ENCODE results near the gene ACVR1.
A peak's percentile ranks its signal among the peaks of the same experiment; 100 is the strongest.

Gene ACVR1

GRCh38 chr2:157800838-157801495, 75.2 kb downstream of the ACVR1 start:
- no peak for DNase-seq (ENCODE audit: low read depth in 2 of 2)
- no peak overlapping the region for H3K4me3 ChIP-seq (replicated peaks in 1 of 2; ENCODE audit: low read depth in 2 of 2, low read length in 2 of 2)
- TF ChIP-seq CTCF (IDR thresholded peaks at IDR 0.05; ENCODE audit: low read depth, low read length), result no peak

GRCh38 chr2:157793053-157793612, 83.0 kb downstream of the ACVR1 start:
- TF ChIP-seq CTCF (IDR thresholded peaks at IDR 0.05; ENCODE audit: low read depth, low read length), result peak; percentile 23
- DNase-seq (ENCODE audit: low read depth in 2 of 2), result no peak
- no peak overlapping the region for H3K4me3 ChIP-seq (replicated peaks in 1 of 2; ENCODE audit: low read depth in 2 of 2, low read length in 2 of 2)

- peak; percentile 66 to 72 for DNase-seq (ENCODE audit: low read depth in 2 of 2)
- TF ChIP-seq CTCF (IDR thresholded peaks at IDR 0.05; ENCODE audit: low read depth, low read length), result no peak
- H3K4me3 ChIP-seq (replicated peaks in 1 of 2; ENCODE audit: low read depth in 2 of 2, low read length in 2 of 2), result no peak overlapping the region
Observed at GRCh38 chr2:157792335-157793052, 83.6 kb downstream of the ACVR1 start.

GRCh38 chr2:157790780-157791179, 85.3 kb downstream of the ACVR1 start:
- DNase-seq (ENCODE audit: low read depth in 2 of 2), result no peak
- TF ChIP-seq CTCF (IDR thresholded peaks at IDR 0.05; ENCODE audit: low read depth, low read length), result no peak
- H3K4me3 ChIP-seq (replicated peaks in 1 of 2; ENCODE audit: low read depth in 2 of 2, low read length in 2 of 2), result no peak overlapping the region

GRCh38 chr2:157789933-157790511, 86.1 kb downstream of the ACVR1 start:
- no peak for TF ChIP-seq CTCF (IDR thresholded peaks at IDR 0.05; ENCODE audit: low read depth, low read length)
- H3K4me3 ChIP-seq (replicated peaks in 1 of 2; ENCODE audit: low read depth in 2 of 2, low read length in 2 of 2), result no peak overlapping the region
- peak in 1 of 2 donors; percentile 6 for DNase-seq (ENCODE audit: low read depth in 2 of 2)

GRCh38 chr2:157789256-157789655, 86.9 kb downstream of the ACVR1 start:
- peak in 1 of 2 donors; percentile 29 for DNase-seq (ENCODE audit: low read depth in 2 of 2)
- H3K4me3 ChIP-seq (replicated peaks in 1 of 2; ENCODE audit: low read depth in 2 of 2, low read length in 2 of 2), result no peak overlapping the region
- no peak for TF ChIP-seq CTCF (IDR thresholded peaks at IDR 0.05; ENCODE audit: low read depth, low read length)
